HEK293T (cell line): Measurements from ENCODE around the gene VDR.

Source experiments
- CTCF ChIA-PET: fragments of 350-600 bp; formaldehyde crosslinking; extraction: SDS; loops from one replicate; lab custom pipeline; 2021; ENCODE audit warnings: antibody characterized with exemption, inconsistent platforms; lab: Yijun Ruan, JAX
- POLR2A ChIA-PET: fragments of 350-600 bp; formaldehyde crosslinking; extraction: SDS; loops from one replicate; lab custom pipeline; 2020; ENCODE audit warnings: antibody characterized with exemption, inconsistent platforms; lab: Yijun Ruan, JAX
- DNase-seq: peaks from one replicate; pipeline ENCODE4 v3.0.0; 2012; ENCODE audit warnings: mixed read lengths; ENCODE audit errors: extremely low spot score
- ARNT ChIP-seq: fragments of 450-650 bp; IDR thresholded peaks from 2 replicates; pipeline ENCODE4 v1.6.1; 2017; ENCODE audit warnings: mild to moderate bottlenecking
- BHLHE40 ChIP-seq: fragments of 450-650 bp; IDR thresholded peaks from 2 replicates; pipeline ENCODE4 v1.6.1; 2016; ENCODE audit warnings: mild to moderate bottlenecking, moderate library complexity, borderline replicate concordance
- CTBP1 ChIP-seq: fragments of 450-650 bp; IDR thresholded peaks from 2 replicates; pipeline ENCODE4 v1.6.1; 2016; ENCODE audit warnings: borderline replicate concordance
- ELF4 ChIP-seq: fragments of 450-650 bp; IDR thresholded peaks from 2 replicates; pipeline ENCODE4 v1.6.1; 2017; ENCODE audit warnings: antibody characterized with exemption
- FOXA1 ChIP-seq: fragments of 450-650 bp; IDR thresholded peaks from 2 replicates; pipeline ENCODE4 v1.6.1; 2016; ENCODE audit warnings: mild to moderate bottlenecking
- FOXK2 ChIP-seq: fragments of 450-650 bp; IDR thresholded peaks from 2 replicates; pipeline ENCODE4 v1.6.1; 2016; ENCODE audit warnings: mild to moderate bottlenecking
- FOXM1 ChIP-seq: fragments of 450-650 bp; IDR thresholded peaks from 2 replicates; pipeline ENCODE4 v1.6.1; 2017; ENCODE audit warnings: mild to moderate bottlenecking, borderline replicate concordance
- HDGF ChIP-seq: fragments of 450-650 bp; IDR thresholded peaks from 2 replicates; pipeline ENCODE4 v1.6.1; 2017; ENCODE audit warnings: antibody characterized with exemption, borderline replicate concordance
- L3MBTL2 ChIP-seq: fragments of 450-650 bp; conservative IDR thresholded peaks from 2 replicates; pipeline ENCODE4 v1.6.1; 2016; ENCODE audit warnings: mild to moderate bottlenecking
- LEF1 ChIP-seq: fragments of 450-650 bp; IDR thresholded peaks from 2 replicates; pipeline ENCODE4 v1.6.1; 2017; ENCODE audit warnings: mild to moderate bottlenecking, borderline replicate concordance
- NFRKB ChIP-seq: fragments of 450-650 bp; IDR thresholded peaks from 2 replicates; pipeline ENCODE4 v1.6.1; 2016; ENCODE audit warnings: mild to moderate bottlenecking, moderate library complexity
- SP1 ChIP-seq: fragments of 450-650 bp; IDR thresholded peaks from 2 replicates; pipeline ENCODE4 v1.6.1; 2017
- SUZ12 ChIP-seq: fragments of 450-650 bp; IDR thresholded peaks from 2 replicates; pipeline ENCODE4 v1.6.1; 2016; ENCODE audit warnings: mild to moderate bottlenecking
- TARDBP ChIP-seq: fragments of 450-650 bp; IDR thresholded peaks from 2 replicates; pipeline ENCODE4 v1.6.1; 2016
- ZNF384 ChIP-seq: fragments of 450-650 bp; IDR thresholded peaks from 2 replicates; pipeline ENCODE4 v1.6.1; 2016
- TF ChIP-seq, protein P1 (sequence below): fragments of 450-650 bp; IDR thresholded peaks from 2 replicates; pipeline ENCODE4 v1.6.1; 2016

Gene VDR

GRCh38 chr12:47837190-47838171 lies 67.3 kb downstream of the VDR start:
- POLR2A ChIA-PET, result interaction anchor here (0.8 to 2.4 kb wide), 4 partner anchors 9 to 69 kb away, joined by 3 to 11 read pairs (median 6); partner anchors contain the start of genes HDAC7 and SLC48A1
- CTCF ChIA-PET, result interaction anchor here (0.7 to 3.3 kb wide), 31 partner anchors 9 to 327 kb away, joined by 3 to 28 read pairs (median 5); partner anchors contain the start of genes ENDOU and RAPGEF3
- TF ChIP-seq LEF1 (no peak), CTBP1 (no peak), TARDBP (no peak), SP1 (no peak), SUZ12 (no peak), NFRKB (no peak), FOXK2 (no peak), ELF4 (no peak), BHLHE40 (no peak), ZNF384 (no peak), L3MBTL2 (no peak), FOXA1 (no peak), HDGF (no peak)
- TF ChIP-seq, protein P1, sequence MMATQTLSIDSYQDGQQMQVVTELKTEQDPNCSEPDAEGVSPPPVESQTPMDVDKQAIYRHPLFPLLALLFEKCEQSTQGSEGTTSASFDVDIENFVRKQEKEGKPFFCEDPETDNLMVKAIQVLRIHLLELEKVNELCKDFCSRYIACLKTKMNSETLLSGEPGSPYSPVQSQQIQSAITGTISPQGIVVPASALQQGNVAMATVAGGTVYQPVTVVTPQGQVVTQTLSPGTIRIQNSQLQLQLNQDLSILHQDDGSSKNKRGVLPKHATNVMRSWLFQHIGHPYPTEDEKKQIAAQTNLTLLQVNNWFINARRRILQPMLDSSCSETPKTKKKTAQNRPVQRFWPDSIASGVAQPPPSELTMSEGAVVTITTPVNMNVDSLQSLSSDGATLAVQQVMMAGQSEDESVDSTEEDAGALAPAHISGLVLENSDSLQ, result no peak
- peak; percentile 76 for DNase-seq

- TF ChIP-seq ZNF384 (no peak), ELF4 (no peak), FOXK2 (no peak), CTBP1 (no peak), FOXM1 (no peak), ARNT (no peak), LEF1 (no peak), L3MBTL2 (no peak), SUZ12 (no peak), SP1 (no peak), NFRKB (no peak), BHLHE40 (no peak), FOXA1 (no peak)
- TF ChIP-seq, protein P1, result no peak
- ChIA-PET POLR2A (interaction anchor here (0.5 to 2.8 kb wide), 4 partner anchors 16 to 130 kb away, joined by 3 to 9 read pairs (median 4); partner anchors contain the start of genes HDAC7 and RPAP3), CTCF (interaction anchor here (0.6 to 2.4 kb wide), 7 partner anchors 22 to 106 kb away, joined by 3 to 10 read pairs (median 6); no protein-coding TSS in a partner anchor)
- DNase-seq, result no peak
Measured at GRCh38 chr12:47835831-47836155, 69.0 kb downstream of the VDR start.

GRCh38 chr12:47835006-47835830 lies 69.6 kb downstream of the VDR start:
- POLR2A ChIA-PET, result interaction anchor here (0.5 to 2.8 kb wide), 4 partner anchors 15 to 129 kb away, joined by 3 to 9 read pairs (median 4); partner anchors contain the start of genes HDAC7 and RPAP3
- no peak for DNase-seq

GRCh38 chr12:47834199-47834903 lies 70.4 kb downstream of the VDR start:
- POLR2A ChIA-PET, result interaction anchor here (1.4 to 2.8 kb wide), 2 partner anchors 14 to 21 kb away, joined by 5 to 9 read pairs; partner anchors contain the start of gene HDAC7
- TF ChIP-seq, protein P1, result no peak
- TF ChIP-seq NFRKB, result no peak
- TF ChIP-seq ARNT, result no peak
- TF ChIP-seq ZNF384, result no peak
- no peak for TF ChIP-seq CTBP1
- TF ChIP-seq FOXK2, result no peak
- TF ChIP-seq L3MBTL2, result no peak
- no peak for TF ChIP-seq LEF1
- TF ChIP-seq SUZ12, result no peak
- TF ChIP-seq FOXM1, result no peak
- DNase-seq, result no peak
- CTCF ChIA-PET, result interaction anchor here (0.6 to 2.4 kb wide), 3 partner anchors 18 to 67 kb away, joined by 3 to 10 read pairs (median 3); no protein-coding TSS in a partner anchor

More at GRCh38 chr12:47835006-47835830, 69.6 kb downstream of the VDR start:
- TF ChIP-seq L3MBTL2, result no peak
- no peak for TF ChIP-seq ARNT
- no peak for TF ChIP-seq CTBP1
- TF ChIP-seq TARDBP, result no peak
- TF ChIP-seq LEF1, result no peak
- no peak for TF ChIP-seq ZNF384
- no peak for TF ChIP-seq SP1
- no peak for TF ChIP-seq SUZ12
- no peak for TF ChIP-seq FOXA1
- TF ChIP-seq NFRKB, result no peak
- TF ChIP-seq BHLHE40, result no peak
- TF ChIP-seq, protein P1, result no peak
- TF ChIP-seq FOXK2, result no peak
- no peak for TF ChIP-seq HDGF
- CTCF ChIA-PET, result interaction anchor here (0.6 to 2.4 kb wide), 6 partner anchors 22 to 98 kb away, joined by 3 to 10 read pairs (median 6); no protein-coding TSS in a partner anchor
